CD4-positive, alpha-beta T cell (primary cell): ENCODE data around the gene SLC18A2. TPM values are rescaled to one million over a fixed set of nuclear protein-coding genes. Genes with fewer than 3 reads are reported as not detected.

Experiments
- ATAC-seq: fragments of 200-7000 bp; cut with Tn5 transposase; one replicate; pipeline ENCODE4 v1.10.0; 2022; ENCODE audit warnings: mild to moderate bottlenecking; ENCODE audit not compliant: poor library complexity
- CTCF ChIA-PET: fragments of 350-600 bp; sonication (Branson Sonifier 250); formaldehyde crosslinking; loops from one replicate; lab custom pipeline; 2021; ENCODE audit warnings: antibody characterized with exemption, inconsistent platforms; lab: Charles Lee
- POLR2A ChIA-PET: fragments of 350-600 bp; sonication (Branson Sonifier 250); formaldehyde crosslinking; loops from one replicate; lab custom pipeline; 2021; ENCODE audit warnings: antibody characterized with exemption, inconsistent platforms; lab: Charles Lee
- DNase-seq, 14 experiments: peaks; one replicate each; pipeline ENCODE4 v3.0.0-alpha.2; 2013 to 2020; ENCODE audit warnings: mixed read lengths in 2 of 14
- H3K27ac ChIP-seq, 2 donors: one replicate each; pipeline versions ENCODE4 v1.5.1 to v1.7.0; 2013; ENCODE audit warnings: low read length in 2 of 2, low read depth in 1 of 2, mild to moderate bottlenecking in 1 of 2
- H3K27me3 ChIP-seq, 2 experiments: 1 replicate in 1 of 2; 2 replicates in 1 of 2; pipeline versions ENCODE4 v1.6.1 to v1.7.0; 2013; ENCODE audit warnings: low read length in 2 of 2, control low read depth in 1 of 2, mild to moderate bottlenecking in 1 of 2, moderate library complexity in 1 of 2; ENCODE audit not compliant: insufficient read depth in 2 of 2, control insufficient read depth in 1 of 2
- H3K36me3 ChIP-seq: one replicate; pipeline ENCODE4 v1.6.1; 2013; ENCODE audit warnings: low read length, control low read depth; ENCODE audit not compliant: insufficient read depth
- H3K4me1 ChIP-seq: one replicate; pipeline ENCODE4 v1.6.1; 2013; ENCODE audit warnings: low read length, control low read depth; ENCODE audit not compliant: insufficient read depth
- H3K4me3 ChIP-seq: one replicate; pipeline ENCODE4 v1.5.1; 2013; ENCODE audit warnings: mild to moderate bottlenecking, low read length, moderate library complexity
- H3K9me3 ChIP-seq, 2 experiments: 1 replicate in 1 of 2; 2 replicates in 1 of 2; pipeline versions ENCODE4 v1.6.1 to v1.7.0; 2013; ENCODE audit warnings: low read length in 2 of 2, mild to moderate bottlenecking in 2 of 2, control low read depth in 1 of 2, moderate library complexity in 1 of 2; ENCODE audit not compliant: control insufficient read depth in 1 of 2, insufficient read depth in 1 of 2
- H3K27ac Mint-ChIP-seq: one replicate; pipeline ENCODE4 v1.8.0; 2020; ENCODE audit warnings: mixed read lengths
- H3K27me3 Mint-ChIP-seq: one replicate; pipeline ENCODE4 v1.8.0; 2021; ENCODE audit warnings: mixed read lengths
- H3K36me3 Mint-ChIP-seq: one replicate; pipeline ENCODE4 v1.8.0; 2021; ENCODE audit warnings: low read depth, mixed read lengths
- H3K4me1 Mint-ChIP-seq: one replicate; pipeline ENCODE4 v1.8.0; 2021; ENCODE audit warnings: low read depth, mixed read lengths
- H3K4me3 Mint-ChIP-seq: one replicate; pipeline ENCODE4 v1.8.0; 2020; ENCODE audit warnings: mild to moderate bottlenecking, mixed read lengths
- H3K9me3 Mint-ChIP-seq: one replicate; pipeline ENCODE4 v1.8.0; 2020; ENCODE audit warnings: mixed read lengths
- intact Hi-C, 2 experiments: fragments of 100-400 bp; cut with DNase I in 1 of 2; cut with micrococcal nuclease in 1 of 2; formaldehyde crosslinking; loops; one replicate each; pipeline versions ENCODE4 v1.15.1 to v1.9.0; 2023 to 2025; cut with DNase I, micrococcal nuclease
- total RNA-seq, 174 experiments: library from RNA in 2 of 174; stranded (reverse) in 2 of 174; gene quantifications; one replicate each; pipeline ENCODE4 v1.2.3 and lab custom pipeline; 2021 to 2026
- TF ChIP-seq, protein P1 (sequence below): fragments of 200-600 bp; IDR thresholded peaks from one replicate; pipeline ENCODE4 v1.8.0; 2022; ENCODE audit warnings: antibody characterized with exemption, mild to moderate bottlenecking

Gene SLC18A2
- total RNA-seq, 2 experiments from 2014 or later: 0.92 to 1.2 TPM

GRCh38 chr10:117246997-117247671 is 6.2 kb downstream of the SLC18A2 start:
- TF ChIP-seq, protein P1, sequence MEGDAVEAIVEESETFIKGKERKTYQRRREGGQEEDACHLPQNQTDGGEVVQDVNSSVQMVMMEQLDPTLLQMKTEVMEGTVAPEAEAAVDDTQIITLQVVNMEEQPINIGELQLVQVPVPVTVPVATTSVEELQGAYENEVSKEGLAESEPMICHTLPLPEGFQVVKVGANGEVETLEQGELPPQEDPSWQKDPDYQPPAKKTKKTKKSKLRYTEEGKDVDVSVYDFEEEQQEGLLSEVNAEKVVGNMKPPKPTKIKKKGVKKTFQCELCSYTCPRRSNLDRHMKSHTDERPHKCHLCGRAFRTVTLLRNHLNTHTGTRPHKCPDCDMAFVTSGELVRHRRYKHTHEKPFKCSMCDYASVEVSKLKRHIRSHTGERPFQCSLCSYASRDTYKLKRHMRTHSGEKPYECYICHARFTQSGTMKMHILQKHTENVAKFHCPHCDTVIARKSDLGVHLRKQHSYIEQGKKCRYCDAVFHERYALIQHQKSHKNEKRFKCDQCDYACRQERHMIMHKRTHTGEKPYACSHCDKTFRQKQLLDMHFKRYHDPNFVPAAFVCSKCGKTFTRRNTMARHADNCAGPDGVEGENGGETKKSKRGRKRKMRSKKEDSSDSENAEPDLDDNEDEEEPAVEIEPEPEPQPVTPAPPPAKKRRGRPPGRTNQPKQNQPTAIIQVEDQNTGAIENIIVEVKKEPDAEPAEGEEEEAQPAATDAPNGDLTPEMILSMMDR: no peak

GRCh38 chr10:117248750-117249465 is 8.0 kb downstream of the SLC18A2 start:
- CTCF ChIA-PET: no interaction called here
- no peaks in the 10 kb centered on the region for H3K9me3 ChIP-seq
- H3K9me3 Mint-ChIP-seq: no peaks in the 10 kb centered on the region
- peaks cover 26% of the 10 kb centered on the region for H3K4me1 Mint-ChIP-seq
- DNase-seq (no peak), ATAC-seq (no peak)
- no peaks in the 10 kb centered on the region for H3K36me3 ChIP-seq
- no peaks in the 10 kb centered on the region for H3K36me3 Mint-ChIP-seq
- H3K4me3 Mint-ChIP-seq: peak overlapping the region; percentile 9
- H3K4me3 ChIP-seq: no peak overlapping the region
- peaks cover 4 to 11% of the 10 kb centered on the region in 2 experiments for H3K27me3 ChIP-seq
- H3K4me1 ChIP-seq: peaks cover 3% of the 10 kb centered on the region
- POLR2A ChIA-PET: no interaction called here
- TF ChIP-seq, protein P1: no peak
- H3K27ac Mint-ChIP-seq: no peak overlapping the region
- H3K27ac ChIP-seq: no peak overlapping the region
- peaks cover 31% of the 10 kb centered on the region for H3K27me3 Mint-ChIP-seq
- intact Hi-C loops: no loop called here

More at GRCh38 chr10:117246997-117247671, 6.2 kb downstream of the SLC18A2 start:
- Histone ChIP-seq H3K36me3 (no peaks in the 10 kb centered on the region), H3K4me1 (peaks cover 3% of the 10 kb centered on the region), H3K9me3 (no peaks in the 10 kb centered on the region), H3K27ac (no peak overlapping the region), H3K4me3 (no peak overlapping the region), H3K27me3 (peaks cover 9 to 22% of the 10 kb centered on the region in 2 experiments)
- DNase-seq (no peak), ATAC-seq (peak; percentile 55)
- Mint-ChIP-seq H3K4me1 (peaks cover 26% of the 10 kb centered on the region), H3K4me3 (peak overlapping the region; percentile 68), H3K27ac (peak overlapping the region; percentile 76), H3K9me3 (no peaks in the 10 kb centered on the region), H3K36me3 (no peaks in the 10 kb centered on the region), H3K27me3 (peaks cover 48% of the 10 kb centered on the region)
- ChIA-PET POLR2A (interaction anchor here (0.5 kb wide), 1 partner anchor 85 kb away, joined by 3 read pairs; no protein-coding TSS in a partner anchor), CTCF (no interaction called here)
- intact Hi-C loops: no loop called here

DNA sequence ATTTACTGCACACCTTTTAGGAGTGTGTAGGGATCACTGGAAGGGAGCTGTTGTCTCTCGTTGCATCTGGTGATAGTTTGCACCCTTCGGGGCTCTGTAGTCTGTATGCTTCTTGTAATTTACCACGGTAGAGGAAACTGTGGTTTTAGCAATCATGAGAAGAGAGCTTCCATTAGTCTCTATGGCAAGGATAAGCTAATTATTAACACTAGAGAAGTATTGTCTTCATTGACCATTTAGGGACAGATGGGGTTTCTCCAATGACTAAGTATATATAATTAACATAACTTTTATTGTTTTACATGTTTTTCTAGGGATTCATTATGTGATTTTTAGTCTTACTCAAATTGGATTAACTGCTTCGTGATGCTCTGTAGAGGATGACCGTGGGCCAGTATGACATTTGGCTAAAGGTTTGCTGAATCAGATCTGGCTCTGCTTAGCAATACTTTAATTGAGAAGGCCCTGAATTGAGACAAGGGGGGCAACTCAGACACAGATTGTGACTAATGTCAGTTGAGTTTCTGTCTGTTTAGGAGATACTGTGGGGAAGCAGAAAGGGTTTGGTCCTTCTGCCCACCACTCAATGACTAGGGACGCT is 8.7 kb downstream of the SLC18A2 start:
- no peak overlapping the region for H3K4me3 ChIP-seq
- TF ChIP-seq, protein P1: no peak
- H3K36me3 ChIP-seq: no peaks in the 10 kb centered on the region
- H3K36me3 Mint-ChIP-seq: no peaks in the 10 kb centered on the region
- H3K4me1 ChIP-seq: peaks cover 3% of the 10 kb centered on the region
- H3K9me3 ChIP-seq: no peaks in the 10 kb centered on the region
- DNase-seq (no peak), ATAC-seq (no peak)
- H3K27me3 ChIP-seq: peaks cover 0 to 4% of the 10 kb centered on the region in 2 experiments
- H3K4me3 Mint-ChIP-seq: no peak overlapping the region
- ChIA-PET POLR2A (interaction anchor here (0.9 kb wide), 1 partner anchor 69 kb away, joined by 4 read pairs; no protein-coding TSS in a partner anchor), CTCF (no interaction called here)
- H3K4me1 Mint-ChIP-seq: peaks cover 26% of the 10 kb centered on the region
- H3K27ac Mint-ChIP-seq: no peak overlapping the region
- H3K27me3 Mint-ChIP-seq: peaks cover 24% of the 10 kb centered on the region
- no peak overlapping the region for H3K27ac ChIP-seq
- intact Hi-C loops: no loop called here
- H3K9me3 Mint-ChIP-seq: no peaks in the 10 kb centered on the region
